GM10847 (cell line): Measurements from ENCODE around the gene NELL1.

Experiments used
- POLR2A ChIP-seq: IDR thresholded peaks from 2 replicates; pipeline ENCODE4 v1.6.1; 2011; ENCODE audit not compliant: insufficient read length; ENCODE audit errors: extremely low read depth

The NELL1 gene

GRCh38 chr11:21026685-21027084 lies 357.3 kb downstream of the NELL1 start:
- TF ChIP-seq POLR2A, result no peak

- no peak for TF ChIP-seq POLR2A
These were observed 368.5 kb downstream of the NELL1 start for GRCh38 chr11:21037850-21038249.

GRCh38 chr11:21038801-21039200 lies 369.4 kb downstream of the NELL1 start:
- no peak for TF ChIP-seq POLR2A

- TF ChIP-seq POLR2A, result no peak
These were observed 371.2 kb downstream of the NELL1 start for GRCh38 chr11:21040630-21041029.

GRCh38 chr11:21048626-21049025 lies 379.2 kb downstream of the NELL1 start:
- TF ChIP-seq POLR2A, result no peak

- no peak for TF ChIP-seq POLR2A
These were observed 384.1 kb downstream of the NELL1 start for GRCh38 chr11:21053466-21053865.

GRCh38 chr11:21056644-21057043 lies 387.3 kb downstream of the NELL1 start:
- TF ChIP-seq POLR2A, result no peak

GRCh38 chr11:21059879-21060278 lies 390.5 kb downstream of the NELL1 start:
- TF ChIP-seq POLR2A, result no peak

GRCh38 chr11:21066030-21066429 lies 396.6 kb downstream of the NELL1 start:
- no peak for TF ChIP-seq POLR2A

GRCh38 chr11:21068886-21069285 lies 399.5 kb downstream of the NELL1 start:
- no peak for TF ChIP-seq POLR2A

- no peak for TF ChIP-seq POLR2A
These were observed 400.5 kb downstream of the NELL1 start for GRCh38 chr11:21069909-21070308.

- TF ChIP-seq POLR2A, result no peak
These were observed 403.2 kb downstream of the NELL1 start for GRCh38 chr11:21072558-21072957.

- no peak for TF ChIP-seq POLR2A
These were observed 413.5 kb downstream of the NELL1 start for GRCh38 chr11:21082853-21083252.

- TF ChIP-seq POLR2A, result no peak
These were observed 419.5 kb downstream of the NELL1 start for GRCh38 chr11:21088930-21089329.

- no peak for TF ChIP-seq POLR2A
These were observed 435.3 kb downstream of the NELL1 start for GRCh38 chr11:21104641-21105040.

GRCh38 chr11:21105196-21105917 lies 436.0 kb downstream of the NELL1 start:
- no peak for TF ChIP-seq POLR2A

GRCh38 chr11:21109341-21109740 lies 440.0 kb downstream of the NELL1 start:
- TF ChIP-seq POLR2A, result no peak
